NCI-H345 (cell line): ENCODE data around the gene PRR15L.
"Not testable (repeated sequence)": the region's sequence is repeated elsewhere in the genome, so short reads cannot be mapped to it uniquely, and the experiment has no call there.

Experiments used
- DNase-seq: peaks from one replicate; lab custom pipeline; 2025; lab: John Stamatoyannopoulos, UW

The PRR15L gene

DNA sequence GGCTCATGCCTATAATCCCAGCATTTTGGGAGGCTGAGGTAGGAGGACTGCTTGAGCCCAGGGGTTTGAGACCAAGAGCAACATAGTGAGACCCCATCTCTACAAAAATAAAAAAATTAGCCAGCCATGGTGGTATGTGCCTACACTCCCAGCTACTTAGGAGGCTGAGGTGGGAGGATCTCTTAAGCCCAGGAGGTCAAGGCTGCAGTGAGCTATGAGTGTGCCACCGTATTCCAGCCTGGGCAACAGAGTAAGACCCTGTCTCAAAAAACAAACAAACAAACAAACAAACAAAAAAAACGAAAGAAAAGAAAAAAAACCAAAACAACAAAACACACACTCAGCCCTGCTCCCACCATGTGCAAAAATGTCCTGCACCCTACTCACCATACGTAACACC is 22.2 kb downstream of the PRR15L start:
- DNase-seq, result not testable (repeated sequence)

DNA sequence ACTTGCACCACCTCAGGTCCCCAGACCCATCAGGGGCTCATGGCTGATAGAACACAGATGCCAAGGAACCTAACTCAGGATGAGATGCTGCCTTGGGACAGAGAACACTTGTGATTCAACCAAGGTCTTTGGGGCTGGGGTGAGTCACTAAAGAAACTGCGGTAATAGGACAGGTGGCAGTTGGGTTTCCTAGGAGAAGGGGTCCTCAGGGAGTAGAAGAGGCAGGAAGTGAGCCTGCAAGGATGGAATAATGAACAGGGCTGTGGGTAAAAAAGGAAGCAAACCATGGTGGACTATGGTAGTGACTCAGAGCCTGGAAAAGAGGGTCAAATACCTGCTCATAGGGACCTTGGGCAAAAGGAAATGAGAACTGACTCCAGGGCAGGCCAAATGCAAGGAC is 22.8 kb downstream of the PRR15L start:
- no peak for DNase-seq

DNA sequence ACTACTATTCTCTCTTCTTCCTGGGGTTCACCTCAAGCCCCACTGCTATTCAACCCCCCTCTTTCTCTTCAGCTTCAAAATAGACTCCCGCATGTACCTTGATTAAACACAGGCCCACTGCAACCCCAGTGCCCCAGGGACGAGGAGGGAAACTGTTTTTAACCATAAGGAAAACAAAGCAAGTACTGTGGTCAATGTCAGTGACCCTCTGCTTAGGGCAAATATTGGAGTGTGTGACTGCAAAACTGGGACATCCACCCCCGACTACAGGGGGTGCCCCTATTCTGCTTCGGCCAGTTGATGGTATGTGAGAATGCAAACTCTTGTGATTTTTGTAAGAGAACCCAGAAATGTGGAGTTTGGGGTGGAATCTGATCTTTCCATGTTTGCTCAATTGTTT is 25.8 kb downstream of the PRR15L start:
- DNase-seq, result no peak

DNA sequence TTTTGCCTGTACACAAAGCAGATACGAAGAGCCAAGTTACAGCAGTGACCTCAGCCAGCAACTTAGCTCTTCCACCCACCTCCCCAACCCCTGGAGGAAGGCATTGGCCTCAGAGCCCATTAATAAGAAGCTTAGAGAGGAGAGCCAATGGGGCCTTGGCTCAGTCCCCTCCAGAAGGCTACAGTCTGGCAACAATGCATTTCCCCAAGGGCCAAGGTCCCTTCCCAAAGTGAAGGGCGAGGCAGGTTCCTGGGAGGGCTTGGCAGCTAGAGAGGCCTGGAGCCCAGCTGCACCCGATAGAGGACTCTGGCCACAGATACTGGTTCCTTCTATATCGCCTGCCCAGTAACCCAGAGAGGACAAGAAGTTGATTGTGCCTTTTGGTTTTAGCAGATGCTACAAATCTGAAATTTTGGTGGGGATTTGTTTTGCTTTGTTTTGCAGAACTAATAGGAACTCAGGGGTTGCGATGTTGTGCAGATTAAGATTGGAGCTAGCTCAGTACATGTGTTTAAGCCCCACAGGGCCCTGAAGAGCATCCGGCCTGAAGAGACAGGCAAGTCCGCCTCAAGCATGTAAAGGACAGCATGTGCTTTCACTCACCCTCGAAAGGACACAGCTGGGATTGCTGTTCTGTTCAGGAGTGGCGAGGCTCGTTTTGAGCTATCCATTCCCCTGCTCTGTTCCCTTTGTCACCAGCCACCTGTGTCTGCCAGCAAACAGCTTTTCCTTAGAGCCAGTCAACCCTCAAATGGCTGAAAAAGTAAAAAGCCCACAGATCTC is 28.3 kb downstream of the PRR15L start:
- no peak for DNase-seq

DNA sequence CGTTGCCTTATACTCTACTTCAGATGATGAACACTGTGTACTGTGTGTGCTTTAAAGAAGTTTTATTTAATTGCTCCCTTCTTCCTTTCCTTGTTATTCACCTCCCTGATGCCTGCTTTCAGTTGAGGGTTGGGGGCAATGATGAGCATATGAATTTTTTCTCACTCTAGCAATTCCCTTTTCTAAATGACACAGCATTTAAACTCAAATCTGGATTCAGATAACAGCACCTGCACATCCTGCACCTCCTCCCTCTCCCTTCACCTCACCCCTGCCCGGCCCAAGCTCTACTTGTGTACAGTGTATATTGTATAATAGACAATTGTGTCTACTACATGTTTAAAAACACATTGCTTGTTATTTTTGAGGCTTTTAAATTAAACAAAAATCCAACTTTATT is 29.3 kb downstream of the PRR15L start:
- DNase-seq, result no peak

DNA sequence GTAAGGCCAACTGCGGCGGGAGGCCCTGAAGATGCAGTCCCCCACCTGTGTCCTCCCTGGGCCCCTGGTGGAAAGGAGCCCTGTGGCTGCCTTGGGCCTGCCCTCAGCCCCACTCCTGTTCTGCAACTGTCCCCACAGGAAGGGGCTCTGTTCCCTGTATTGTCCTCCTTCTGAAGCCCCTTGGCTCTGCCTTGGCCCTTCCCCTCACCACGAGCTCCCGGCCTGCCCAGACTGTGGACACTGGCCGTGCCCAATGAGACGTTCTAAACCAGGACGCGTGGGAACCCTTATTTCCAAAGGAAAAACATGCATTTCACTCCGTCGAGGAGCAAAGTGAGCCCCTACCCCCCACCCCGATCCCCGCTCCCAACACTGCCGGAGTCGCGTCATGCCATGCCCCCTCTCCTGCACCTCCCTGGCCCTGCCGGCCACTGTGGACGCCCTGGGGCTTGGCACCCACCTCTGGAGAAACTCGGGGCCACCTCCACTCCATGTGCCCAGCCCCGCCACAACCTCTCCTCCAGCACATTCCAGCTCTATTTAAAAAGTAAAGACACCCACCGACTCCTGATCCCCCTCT is 29.8 kb downstream of the PRR15L start:
- no peak for DNase-seq

DNA sequence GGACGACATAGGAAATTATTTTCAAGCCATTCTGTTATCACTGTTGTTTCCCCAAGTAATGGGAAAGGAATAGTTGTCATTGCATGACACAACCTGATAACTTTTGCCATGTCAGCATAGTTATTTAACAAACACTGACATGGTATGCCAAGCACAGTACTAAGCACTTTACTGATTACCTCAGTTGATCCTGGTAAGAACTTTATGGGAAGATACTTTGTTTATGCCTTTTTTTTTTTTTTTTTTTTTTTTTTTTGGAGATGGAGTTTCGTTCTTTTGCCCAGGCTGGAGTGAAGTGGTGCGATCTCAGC is 32.0 kb downstream of the PRR15L start:
- DNase-seq, result no peak

DNA sequence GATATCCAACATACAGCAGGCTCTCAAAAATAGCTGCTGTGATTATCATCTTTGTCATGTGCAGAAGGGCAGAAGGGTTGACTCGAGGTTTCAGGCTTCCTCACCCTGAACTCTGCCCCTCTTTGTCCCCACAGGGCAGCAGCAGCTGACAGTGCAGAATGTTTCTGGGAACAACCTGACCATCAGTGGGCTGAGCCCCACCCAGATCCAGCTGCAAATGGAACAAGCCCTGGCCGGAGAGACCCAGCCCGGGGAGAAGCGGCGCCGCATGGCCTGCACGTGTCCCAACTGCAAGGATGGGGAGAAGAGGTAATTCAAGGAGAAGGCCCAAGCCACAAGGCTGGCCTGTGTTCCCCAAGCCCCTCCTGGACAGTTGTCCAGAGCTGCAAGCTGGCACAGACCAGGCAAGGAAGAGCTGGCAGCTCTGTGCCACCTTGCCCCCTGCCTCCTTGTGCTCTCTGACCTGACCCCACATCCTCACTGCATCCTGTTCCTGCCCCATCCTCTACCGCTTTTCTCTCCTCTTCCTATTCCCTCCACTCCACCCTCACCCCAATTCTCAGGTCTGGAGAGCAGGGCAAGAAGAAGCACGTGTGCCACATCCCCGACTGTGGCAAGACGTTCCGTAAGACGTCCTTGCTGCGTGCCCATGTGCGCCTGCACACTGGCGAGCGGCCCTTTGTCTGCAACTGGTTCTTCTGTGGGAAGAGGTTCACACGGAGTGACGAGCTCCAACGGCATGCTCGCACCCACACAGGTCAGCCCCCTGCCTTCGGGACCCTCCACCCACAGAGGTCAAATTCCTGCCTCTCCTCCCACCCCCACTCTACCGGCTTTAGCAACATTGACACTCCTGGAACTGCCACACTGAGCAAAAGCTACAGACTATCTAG is 32.7 kb downstream of the PRR15L start:
- no peak for DNase-seq

DNA sequence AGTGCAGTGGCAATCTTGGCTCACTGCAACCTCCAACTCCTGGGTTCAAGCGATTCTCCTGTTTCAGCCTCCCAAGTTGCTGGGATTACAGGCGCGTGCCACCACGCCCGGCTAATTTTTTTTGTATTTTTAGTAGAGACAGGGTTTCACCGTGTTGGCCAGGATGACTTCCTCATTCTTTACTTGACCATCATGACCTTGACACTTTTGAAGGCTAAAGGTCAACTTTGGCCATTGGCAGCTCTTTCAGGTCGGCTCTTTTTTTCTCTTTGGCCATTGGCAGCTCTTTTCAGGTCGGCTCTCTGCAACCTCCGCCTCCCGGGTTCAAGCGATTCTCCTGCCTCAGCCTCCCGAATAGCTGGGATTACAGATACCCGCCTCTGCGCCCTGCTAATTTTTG is 37.8 kb downstream of the PRR15L start:
- not testable (repeated sequence) for DNase-seq

DNA sequence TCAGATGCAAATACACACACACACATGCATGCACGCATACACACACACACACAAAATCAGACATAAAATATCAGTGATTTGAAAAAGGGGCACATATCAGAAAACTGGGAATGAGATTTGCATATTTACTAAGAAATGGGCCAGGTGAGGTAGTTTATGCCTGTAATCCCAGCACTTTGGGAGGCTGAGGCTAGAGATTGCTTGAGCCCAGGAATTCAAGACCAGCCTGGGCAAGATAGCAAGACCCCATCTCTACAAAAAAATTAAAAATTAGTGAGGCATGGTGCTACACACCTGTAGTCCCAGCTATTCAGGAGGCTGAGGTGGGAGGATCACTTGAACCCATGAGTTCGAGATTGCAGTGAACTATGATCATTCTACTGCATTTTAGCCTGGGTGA is 38.7 kb downstream of the PRR15L start:
- no peak for DNase-seq

DNA sequence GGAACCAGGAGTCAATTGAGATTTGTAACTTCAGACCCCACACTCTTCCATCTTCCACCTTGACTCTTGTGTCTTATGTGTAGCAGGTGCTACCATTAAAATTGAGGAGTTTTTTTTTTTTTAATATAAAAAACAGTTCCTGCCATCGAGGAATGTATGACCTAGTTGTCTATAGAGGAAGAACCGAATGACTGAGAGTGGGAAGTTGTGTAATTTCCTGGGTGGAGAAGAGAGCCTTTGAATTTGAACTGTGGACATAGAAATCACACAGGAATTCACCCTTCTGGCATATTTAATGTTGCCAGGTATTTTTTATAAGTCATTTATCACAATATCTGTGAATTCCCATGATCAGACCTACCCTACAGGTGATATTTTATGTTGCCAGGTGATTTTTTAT is 39.7 kb downstream of the PRR15L start:
- DNase-seq, result no peak

DNA sequence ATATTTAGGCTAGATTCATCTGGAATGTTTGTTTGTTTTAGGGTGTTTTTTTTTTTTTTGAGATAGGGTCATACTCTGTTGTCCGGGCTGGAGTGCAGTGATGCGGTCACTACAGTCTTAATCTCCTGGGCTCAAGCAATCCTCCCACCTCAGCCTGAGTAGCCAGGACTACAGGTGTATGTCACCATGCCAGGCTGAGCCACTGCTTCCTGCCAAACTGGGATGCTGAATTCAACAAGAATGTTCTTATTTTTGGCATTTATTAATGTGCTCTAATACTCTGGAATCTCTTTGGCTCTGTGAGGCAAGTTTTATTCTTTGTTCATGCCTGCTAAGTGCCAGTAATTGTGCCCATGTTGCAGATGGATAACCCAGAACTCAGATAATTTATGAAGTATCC is 40.1 kb downstream of the PRR15L start:
- no peak for DNase-seq

DNA sequence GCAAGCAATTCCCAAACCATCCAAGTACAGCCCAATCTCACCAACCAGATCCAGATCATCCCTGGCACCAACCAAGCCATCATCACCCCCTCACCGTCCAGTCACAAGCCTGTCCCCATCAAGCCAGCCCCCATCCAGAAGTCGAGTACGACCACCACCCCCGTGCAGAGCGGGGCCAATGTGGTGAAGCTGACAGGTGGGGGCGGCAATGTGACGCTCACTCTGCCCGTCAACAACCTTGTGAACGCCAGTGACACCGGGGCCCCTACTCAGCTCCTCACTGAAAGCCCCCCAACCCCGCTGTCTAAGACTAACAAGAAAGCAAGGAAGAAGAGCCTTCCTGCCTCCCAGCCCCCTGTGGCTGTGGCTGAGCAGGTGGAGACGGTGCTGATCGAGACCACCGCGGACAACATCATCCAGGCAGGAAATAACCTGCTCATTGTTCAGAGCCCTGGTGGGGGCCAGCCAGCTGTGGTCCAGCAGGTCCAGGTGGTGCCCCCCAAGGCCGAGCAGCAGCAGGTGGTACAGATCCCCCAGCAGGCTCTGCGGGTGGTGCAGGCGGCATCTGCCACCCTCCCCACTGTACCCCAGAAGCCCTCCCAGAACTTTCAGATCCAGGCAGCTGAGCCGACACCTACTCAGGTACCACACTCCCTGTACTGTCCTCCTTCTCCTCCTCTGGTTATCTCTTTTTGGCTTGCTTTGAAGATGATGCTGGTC is 41.0 kb downstream of the PRR15L start:
- no peak for DNase-seq

DNA sequence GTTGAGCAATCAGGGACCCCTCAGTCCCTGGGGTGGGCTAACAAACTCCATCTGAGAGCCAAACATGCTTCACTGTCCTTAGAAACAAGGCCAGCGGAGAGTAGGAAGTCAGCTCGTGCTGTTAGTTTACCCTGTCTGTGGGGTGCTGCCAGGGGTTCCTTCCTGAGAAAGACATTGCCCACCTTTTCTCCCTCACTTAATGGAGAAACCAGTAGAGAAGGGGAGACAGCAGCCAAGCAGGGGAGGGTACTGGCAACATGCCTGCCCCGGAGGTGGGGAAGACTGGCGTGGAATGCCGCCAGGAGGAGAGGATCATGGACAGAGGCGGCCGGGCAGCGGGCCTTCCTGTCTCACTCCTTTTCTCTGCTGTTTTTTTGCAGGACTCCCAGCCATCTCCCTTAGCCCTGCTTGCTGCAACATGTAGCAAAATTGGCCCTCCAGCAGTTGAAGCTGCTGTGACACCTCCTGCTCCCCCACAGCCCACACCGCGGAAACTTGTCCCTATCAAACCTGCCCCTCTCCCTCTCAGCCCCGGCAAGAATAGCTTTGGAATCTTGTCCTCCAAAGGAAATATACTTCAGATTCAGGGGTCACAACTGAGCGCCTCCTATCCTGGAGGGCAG is 41.8 kb downstream of the PRR15L start:
- DNase-seq, result no peak

DNA sequence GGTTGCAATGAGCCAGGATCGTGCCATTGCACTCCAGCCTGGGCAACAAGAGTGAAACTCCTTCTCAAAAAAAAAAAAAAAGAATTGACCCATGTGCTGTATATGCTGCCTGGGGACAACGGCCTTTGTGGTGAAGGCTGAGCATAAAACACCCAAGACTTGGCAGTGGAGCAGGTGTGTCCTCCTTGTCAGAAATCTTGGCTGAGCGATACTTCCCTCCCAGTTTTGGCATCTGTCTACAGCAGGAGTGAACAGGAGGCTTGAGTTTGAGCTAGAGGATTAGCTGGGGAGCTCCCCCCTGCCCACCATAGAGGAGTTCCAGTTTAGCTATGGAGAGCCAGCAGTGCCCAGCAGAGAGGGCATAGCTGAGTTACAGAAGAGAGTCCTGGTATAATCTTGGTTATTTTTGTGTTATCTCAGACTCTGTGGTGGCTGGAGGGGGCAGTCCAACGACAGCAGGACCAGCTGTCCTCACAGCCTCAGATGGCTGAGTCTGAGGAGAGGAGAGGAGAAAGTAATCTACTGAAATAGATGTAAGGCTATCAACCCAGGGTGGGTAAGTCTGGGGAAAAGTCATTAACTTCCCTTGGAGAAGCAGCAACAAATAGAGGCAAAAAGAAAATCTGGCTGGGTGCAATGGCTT is 43.3 kb downstream of the PRR15L start:
- DNase-seq, result no peak

DNA sequence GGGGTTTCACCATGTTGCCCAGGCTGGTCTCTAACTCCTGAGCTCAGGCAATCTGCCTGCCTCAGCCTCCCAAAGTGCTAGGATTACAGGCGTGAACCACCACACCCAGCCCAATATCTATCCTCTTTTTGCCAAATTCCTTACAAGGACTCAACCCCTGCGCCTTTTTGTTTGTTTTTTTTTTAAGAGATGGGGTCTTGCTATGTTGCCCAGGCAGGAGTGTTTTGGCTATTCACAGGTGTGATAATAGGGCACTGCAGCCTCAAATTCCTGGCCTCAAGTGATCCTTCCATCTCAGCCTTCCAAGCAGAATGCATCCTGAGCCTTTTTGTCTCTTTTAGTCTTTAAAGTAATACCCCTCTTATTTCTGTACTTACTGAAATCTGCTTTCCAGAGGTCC is 44.6 kb downstream of the PRR15L start:
- no peak for DNase-seq

DNA sequence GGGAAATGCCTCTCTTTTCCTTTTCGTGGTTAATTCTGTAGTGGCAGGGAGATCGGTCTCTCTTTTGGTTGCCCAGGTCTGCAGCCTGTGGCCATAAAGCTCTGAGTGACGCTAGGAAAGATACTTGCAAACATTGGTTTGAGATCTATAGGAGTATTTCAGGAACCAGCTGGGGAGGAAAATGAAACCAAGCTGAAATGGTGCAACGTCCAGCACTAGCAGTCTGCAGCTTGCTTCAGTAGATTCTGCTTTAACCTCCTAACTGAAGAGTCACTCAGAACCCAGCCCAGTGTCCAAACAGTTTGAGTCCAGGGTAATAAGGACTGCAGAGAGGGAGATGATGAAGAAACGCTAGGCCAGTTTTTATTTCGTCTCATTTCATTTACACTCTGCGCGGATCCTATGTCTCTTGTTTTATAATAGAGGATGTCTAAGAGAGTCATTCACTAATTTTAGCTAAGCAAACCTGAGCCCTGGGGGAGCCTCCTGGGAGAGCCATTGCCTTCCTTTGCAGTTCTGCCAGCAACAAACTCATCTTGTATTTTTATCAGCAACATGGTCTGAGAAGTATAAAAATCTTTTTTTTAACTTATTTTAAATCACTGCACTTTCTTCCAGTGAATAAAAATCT is 49.6 kb downstream of the PRR15L start:
- no peak for DNase-seq

DNA sequence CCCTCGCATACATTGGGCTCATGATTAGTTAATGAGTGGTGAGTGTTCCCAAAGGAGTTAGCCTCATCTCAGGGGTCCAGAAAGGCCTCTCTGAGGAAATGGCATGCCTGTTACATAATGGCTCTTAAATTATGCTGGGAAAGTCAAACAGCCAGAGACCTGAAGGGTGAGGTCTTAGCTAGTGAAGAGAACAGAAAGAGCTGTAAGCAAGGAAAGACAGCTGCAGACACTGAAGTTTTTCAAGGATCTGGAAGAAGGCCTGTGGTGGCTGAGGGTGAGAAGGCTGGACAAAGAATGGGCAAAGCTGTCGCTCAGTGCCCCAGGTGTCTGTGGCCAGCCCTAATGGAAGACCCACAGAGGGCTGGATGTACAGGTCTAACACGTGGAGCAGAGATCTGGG is 51.2 kb downstream of the PRR15L start:
- no peak for DNase-seq

DNA sequence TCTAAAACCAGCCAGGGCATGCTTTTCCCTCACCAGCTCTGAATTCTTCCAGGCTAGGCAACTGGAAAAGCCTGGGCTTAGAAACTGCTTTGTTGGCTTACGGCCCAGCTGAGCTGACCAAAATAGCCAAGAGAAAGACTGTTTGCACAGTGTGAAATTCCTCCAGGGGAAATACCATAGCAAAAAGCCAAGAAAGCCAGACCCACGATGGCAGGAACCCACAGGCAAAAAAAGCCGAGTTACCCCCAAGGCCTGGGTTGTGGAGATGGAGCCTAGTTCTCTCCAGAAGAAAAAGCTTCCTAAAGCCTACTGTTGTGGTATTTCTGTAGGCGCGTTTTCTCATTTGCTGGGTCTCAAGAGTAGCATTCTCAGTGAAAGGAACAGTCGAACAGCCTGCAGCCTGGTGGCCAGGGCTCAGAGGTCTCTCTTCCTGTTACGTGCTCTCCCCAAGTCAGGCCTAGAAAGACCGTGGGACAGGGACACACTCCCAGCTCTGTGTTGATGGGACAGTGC is 52.4 kb downstream of the PRR15L start:
- no peak for DNase-seq

DNA sequence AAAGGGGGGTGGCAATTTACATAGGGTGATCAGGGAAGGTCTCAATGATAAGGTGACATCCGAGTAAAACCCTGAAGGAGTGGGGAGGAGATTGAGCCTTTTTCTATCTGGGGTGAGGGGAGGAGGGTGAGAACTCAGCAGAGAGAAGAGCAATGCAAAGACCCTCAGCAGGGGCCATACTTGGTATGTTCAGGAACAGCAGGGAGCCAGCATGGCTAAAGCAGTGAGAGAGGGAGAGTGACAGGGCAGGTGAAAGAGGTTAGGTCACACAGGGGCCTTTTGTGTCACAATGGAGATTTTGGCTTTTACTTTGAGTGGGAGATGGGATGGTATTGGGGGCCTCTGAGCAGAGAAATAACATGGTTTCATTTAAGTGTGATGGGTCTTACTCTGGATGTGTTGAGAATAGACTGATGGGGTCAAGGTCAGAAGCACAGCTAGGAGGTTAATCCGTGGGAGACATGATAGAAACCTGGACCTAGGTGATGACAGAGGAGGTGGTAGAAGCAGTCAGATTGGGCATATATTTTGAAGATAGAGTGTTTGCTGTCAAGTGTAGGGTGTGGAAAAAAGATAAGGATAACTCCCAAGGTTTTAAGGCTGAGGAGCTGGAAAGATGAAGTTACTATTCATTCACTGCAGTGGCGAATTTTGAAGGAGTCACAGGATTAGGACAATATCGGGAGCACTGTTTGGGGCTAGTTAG is 55.5 kb downstream of the PRR15L start:
- DNase-seq, result no peak
